Common myeloid progenitor, CD34-positive (primary cell): ENCODE results near the gene VIPR1.

Experiments
- CTCF ChIA-PET: fragments of 350-600 bp; sonication (Branson Sonifier 250); formaldehyde crosslinking; loops from one replicate; lab custom pipeline; 2021; ENCODE audit warnings: antibody characterized with exemption; lab: Charles Lee
- POLR2A ChIA-PET: fragments of 350-600 bp; sonication (Branson Sonifier 250); formaldehyde crosslinking; loops from one replicate; lab custom pipeline; 2021; ENCODE audit warnings: antibody characterized with exemption; lab: Charles Lee
- DNase-seq, 3 donors: peaks; one replicate each; pipeline versions ENCODE4 v3.0.0 to v3.0.0-alpha.2; 2013
- H3K27ac ChIP-seq, 2 experiments: 1 replicate in 1 of 2; 2 replicates in 1 of 2; pipeline ENCODE4 v1.7.0; 2013; ENCODE audit warnings: inconsistent platforms in 2 of 2, low read length in 2 of 2, mild to moderate bottlenecking in 2 of 2, low read depth in 1 of 2, moderate library complexity in 1 of 2; ENCODE audit not compliant: severe bottlenecking in 2 of 2, insufficient read depth in 1 of 2, poor library complexity in 1 of 2
- H3K27me3 ChIP-seq, 5 experiments: replicated peaks in 2 of 5; 1 replicate in 3 of 5; 2 replicates in 2 of 5; pipeline versions ENCODE4 v1.6.1 to v1.7.0; 2013; ENCODE audit warnings: low read length in 4 of 5, mild to moderate bottlenecking in 2 of 5, moderate library complexity in 2 of 5, inconsistent platforms in 1 of 5; ENCODE audit not compliant: insufficient read depth in 5 of 5, control insufficient read depth in 4 of 5
- H3K36me3 ChIP-seq, 4 experiments: 1 replicate in 2 of 4; 2 replicates in 2 of 4; pipeline versions ENCODE4 v1.6.1 to v1.7.0; 2013; ENCODE audit warnings: low read length in 3 of 4, control low read depth in 1 of 4, mild to moderate bottlenecking in 1 of 4; ENCODE audit not compliant: control insufficient read depth in 4 of 4, insufficient read depth in 4 of 4
- H3K4me1 ChIP-seq, 4 experiments: 1 replicate in 3 of 4; 2 replicates in 1 of 4; pipeline versions ENCODE4 v1.6.1 to v1.7.1; 2013; ENCODE audit warnings: low read length in 3 of 4, mild to moderate bottlenecking in 3 of 4, control low read depth in 1 of 4, inconsistent platforms in 1 of 4, moderate library complexity in 1 of 4; ENCODE audit not compliant: control insufficient read depth in 4 of 4, insufficient read depth in 4 of 4; ENCODE audit errors: control extremely low read depth in 1 of 4
- H3K4me3 ChIP-seq, 7 experiments: 1 replicate in 4 of 7; 2 replicates in 3 of 7; pipeline versions ENCODE4 v1.5.1 to v1.7.0; 2013; ENCODE audit warnings: mild to moderate bottlenecking in 7 of 7, low read length in 6 of 7, moderate library complexity in 6 of 7, inconsistent platforms in 2 of 7, low read depth in 2 of 7, control low read depth in 1 of 7; ENCODE audit not compliant: insufficient read depth in 4 of 7, control insufficient read depth in 1 of 7; ENCODE audit errors: extremely low read depth in 1 of 7
- H3K9me3 ChIP-seq, 5 experiments: 1 replicate in 4 of 5; 2 replicates in 1 of 5; pipeline versions ENCODE4 v1.6.1 to v1.7.1; 2013; ENCODE audit warnings: low read length in 4 of 5, mild to moderate bottlenecking in 2 of 5, inconsistent platforms in 1 of 5, low read depth in 1 of 5, moderate library complexity in 1 of 5; ENCODE audit not compliant: control insufficient read depth in 4 of 5, insufficient read depth in 2 of 5; ENCODE audit errors: control extremely low read depth in 1 of 5
- WGBS: methylation state at CpG from one replicate; pipeline ENCODE4 v1.1.5; 2013; ENCODE audit not compliant: insufficient coverage; 5-methylcytosine and 5-hydroxymethylcytosine counted together

Gene VIPR1

DNA sequence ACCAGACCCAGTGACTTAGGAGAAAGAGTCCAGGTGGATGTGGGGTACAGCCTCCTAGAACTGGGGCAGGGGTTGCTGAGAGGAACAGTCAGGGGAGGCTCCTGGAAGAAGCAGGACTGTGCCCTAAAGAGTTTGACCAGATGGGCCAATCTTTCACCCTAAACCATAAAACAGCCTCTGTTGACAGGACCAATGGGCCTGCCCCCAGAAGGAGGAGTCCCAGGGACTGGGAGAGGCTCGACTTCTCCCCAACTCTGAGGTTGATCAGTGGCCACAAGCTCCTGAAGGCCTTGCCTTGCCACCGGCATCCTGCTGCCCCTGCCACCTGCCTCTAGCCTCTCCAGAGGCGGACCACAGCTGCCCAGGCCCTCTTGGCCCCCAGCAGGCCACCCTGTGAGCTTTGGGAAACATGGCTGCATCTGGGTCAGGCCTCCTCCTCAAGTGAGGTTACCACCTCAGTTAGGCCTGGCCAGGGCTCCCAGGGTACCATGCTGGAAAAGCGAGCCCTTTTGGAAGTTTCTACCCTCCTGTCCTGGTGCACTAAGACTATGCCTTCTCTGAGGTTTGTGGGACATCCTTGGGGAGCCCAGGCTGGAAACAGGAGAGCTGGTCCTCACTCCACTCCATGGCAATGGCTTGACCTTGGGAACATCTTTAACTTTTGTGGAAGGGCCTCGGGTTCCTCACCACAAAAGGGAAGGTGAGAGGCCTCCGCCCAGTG, 2.8 kb downstream of the VIPR1 start:
- Histone ChIP-seq H3K27ac (no peak overlapping the region), H3K4me3 (no peak overlapping the region), H3K9me3 (no peaks in the 10 kb centered on the region), H3K27me3 (peaks cover 4 to 25% (median 9%) of the 10 kb centered on the region in 5 experiments), H3K4me1 (peaks cover 0 to 52% (median 29%) of the 10 kb centered on the region in 4 experiments), H3K36me3 (no peaks in the 10 kb centered on the region)
- POLR2A ChIA-PET = no interaction called here
- CTCF ChIA-PET = interaction anchor here (0.9 to 1.0 kb wide), 2 partner anchors 31 to 42 kb away, joined by 4 read pairs; no protein-coding TSS in a partner anchor
- no peak for DNase-seq
- 100% methylated on average over 3 of the region's 6 CpGs for WGBS

GRCh38 chr3:42505849-42506410, 3.5 kb downstream of the VIPR1 start:
- Histone ChIP-seq H3K9me3 (no peaks in the 10 kb centered on the region), H3K27me3 (peaks cover 0 to 18% (median 3%) of the 10 kb centered on the region in 5 experiments), H3K27ac (no peak overlapping the region), H3K4me1 (peaks cover 0 to 52% (median 29%) of the 10 kb centered on the region in 4 experiments), H3K36me3 (no peaks in the 10 kb centered on the region), H3K4me3 (no peak overlapping the region)
- DNase-seq = no peak
- ChIA-PET CTCF (interaction anchor here (1.0 kb wide), 1 partner anchor 42 kb away, joined by 4 read pairs; no protein-coding TSS in a partner anchor), POLR2A (no interaction called here)
- 95% methylated on average over 3 of the region's 4 CpGs for whole genome bisulfite sequencing

GRCh38 chr3:42507252-42507651, 4.8 kb downstream of the VIPR1 start:
- POLR2A ChIA-PET = interaction anchor here (0.6 kb wide), 1 partner anchor 95 kb away, joined by 3 read pairs; no protein-coding TSS in a partner anchor
- H3K27me3 ChIP-seq = peaks cover 0 to 6% (median 0%) of the 10 kb centered on the region in 5 experiments
- no peaks in the 10 kb centered on the region for H3K9me3 ChIP-seq
- CTCF ChIA-PET = interaction anchor here (0.6 to 1.6 kb wide), 4 partner anchors 9 to 64 kb away, joined by 3 to 4 read pairs (median 3); no protein-coding TSS in a partner anchor
- peaks cover 0 to 52% (median 23%) of the 10 kb centered on the region in 4 experiments for H3K4me1 ChIP-seq
- no peak overlapping the region for H3K4me3 ChIP-seq
- no peaks in the 10 kb centered on the region for H3K36me3 ChIP-seq
- 69% methylated on average over 6 of the region's 7 CpGs for WGBS
- DNase-seq = peak in 2 of 3 donors; percentile 3 to 23
- no peak overlapping the region for H3K27ac ChIP-seq

GRCh38 chr3:42507761-42508335, 5.4 kb downstream of the VIPR1 start:
- Histone ChIP-seq H3K27me3 (peaks cover 0 to 5% (median 0%) of the 10 kb centered on the region in 5 experiments), H3K36me3 (no peaks in the 10 kb centered on the region), H3K27ac (no peak overlapping the region), H3K4me3 (no peak overlapping the region), H3K9me3 (no peaks in the 10 kb centered on the region), H3K4me1 (peaks cover 0 to 52% (median 19%) of the 10 kb centered on the region in 4 experiments)
- ChIA-PET CTCF (interaction anchor here (0.6 to 1.6 kb wide), 4 partner anchors 9 to 64 kb away, joined by 3 to 4 read pairs (median 3); no protein-coding TSS in a partner anchor), POLR2A (interaction anchor here (0.6 kb wide), 1 partner anchor 94 kb away, joined by 3 read pairs; no protein-coding TSS in a partner anchor)
- WGBS = 24% methylated on average over 4 of the region's 6 CpGs
- peak in 2 of 3 donors; percentile 37 to 46 for DNase-seq

GRCh38 chr3:42508562-42508961, 6.1 kb downstream of the VIPR1 start:
- Histone ChIP-seq H3K27me3 (no peaks in the 10 kb centered on the region), H3K4me1 (peaks cover 0 to 48% (median 14%) of the 10 kb centered on the region in 4 experiments), H3K27ac (no peak overlapping the region), H3K4me3 (no peak overlapping the region), H3K36me3 (no peaks in the 10 kb centered on the region), H3K9me3 (no peaks in the 10 kb centered on the region)
- ChIA-PET CTCF (interaction anchor here (1.1 to 1.6 kb wide), 3 partner anchors 8 to 30 kb away, joined by 3 to 5 read pairs (median 3); no protein-coding TSS in a partner anchor), POLR2A (no interaction called here)
- no peak for DNase-seq
- WGBS = 100% methylated on average over 3 of the region's 4 CpGs

DNA sequence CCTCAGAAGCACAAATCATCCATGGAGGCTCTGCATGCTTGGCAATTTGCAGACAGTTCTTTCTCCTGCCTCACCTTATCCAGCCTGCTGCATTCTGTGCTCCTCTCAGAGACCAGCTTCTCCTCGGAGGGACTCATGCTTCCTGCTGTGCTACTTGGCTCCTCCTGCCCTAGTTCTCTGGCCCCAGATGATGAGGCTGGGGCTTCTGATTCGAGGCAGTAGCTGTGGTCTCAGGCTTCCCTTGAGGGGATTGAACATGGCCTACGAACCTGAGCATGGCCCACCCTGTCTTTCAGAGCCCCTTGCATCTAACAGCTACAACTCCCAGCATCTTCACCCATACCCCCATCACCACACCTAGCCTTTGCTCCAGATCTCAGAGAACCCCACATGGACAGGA, 6.7 kb downstream of the VIPR1 start:
- no peaks in the 10 kb centered on the region for H3K9me3 ChIP-seq
- H3K4me1 ChIP-seq = peaks cover 0 to 46% (median 14%) of the 10 kb centered on the region in 4 experiments
- H3K27me3 ChIP-seq = no peaks in the 10 kb centered on the region
- H3K4me3 ChIP-seq = no peak overlapping the region
- ChIA-PET CTCF (interaction anchor here (1.1 to 1.6 kb wide), 3 partner anchors 8 to 29 kb away, joined by 3 to 5 read pairs (median 3); no protein-coding TSS in a partner anchor), POLR2A (no interaction called here)
- no peak overlapping the region for H3K27ac ChIP-seq
- no peak for DNase-seq
- H3K36me3 ChIP-seq = no peaks in the 10 kb centered on the region
- 100% methylated on average over 3 of the region's 3 CpGs for WGBS
